ENCODE measurements around the gene PRPF40A. TPM values are rescaled to one million over a fixed set of nuclear protein-coding genes. Genes with fewer than 3 reads are reported as not detected.

The PRPF40A gene
- total and polyA plus RNA-seq, 2 of the 13 experiments (the other 11 are each of a cell fraction or from before 2014, with no cell fraction given): 146 to 207 TPM

- no TSS peak for BruUV-seq (replicated peaks)
- Histone ChIP-seq H3K4me3 (replicated peaks in 1 of 3; ENCODE audit: insufficient read depth in 1 of 3, low read depth in 2 of 3, low read length in 3 of 3) (no peak overlapping the region), H2AFZ (ENCODE audit: low read length) (no peak overlapping the region), H3K27me3 (ENCODE audit: control insufficient read depth in 1 of 2, insufficient read depth in 2 of 2, low read length in 2 of 2) (no peaks in the 10 kb centered on the region), H3K4me2 (ENCODE audit: low read depth, low read length) (no peak overlapping the region), H3K9me3 (ENCODE audit: low read length) (no peaks in the 10 kb centered on the region), H3K9ac (ENCODE audit: insufficient read depth, low read depth, low read length) (no peak overlapping the region), H3K27ac (ENCODE audit: extremely low read length, insufficient read depth, low read length) (no peak overlapping the region), H3K79me2 (ENCODE audit: insufficient read depth, low read length) (no peaks in the 10 kb centered on the region), H4K20me1 (ENCODE audit: insufficient read depth, low read length) (no peaks in the 10 kb centered on the region), H3K4me1 (ENCODE audit: insufficient read depth, low read length) (peaks cover 10% of the 10 kb centered on the region; the same call in 1 of the 2 replicates), H3K36me3 (replicated peaks in 1 of 2; ENCODE audit: control insufficient read depth in 1 of 2, insufficient read depth in 2 of 2, low read length in 2 of 2) (peaks cover 15 to 76% of the 10 kb centered on the region in 2 experiments)
- 96% methylated on average over 4 of the region's 4 CpGs for WGBS (ENCODE audit: low lambda C conversion rate)
- TF ChIP-seq BRCA1 (CRISPR knock-in tag; IDR thresholded peaks at IDR 0.05) (no peak), ZBED4 (CRISPR knock-in tag; IDR thresholded peaks at IDR 0.05; ENCODE audit: borderline replicate concordance) (no peak), ZNF550 (CRISPR knock-in tag; IDR thresholded peaks at IDR 0.05; ENCODE audit: borderline replicate concordance) (no peak), IRF2 (CRISPR knock-in tag; IDR thresholded peaks at IDR 0.05) (no peak), FOXM1 (CRISPR knock-in tag; IDR thresholded peaks at IDR 0.05) (no peak), ZNF18 (CRISPR knock-in tag; IDR thresholded peaks at IDR 0.05; ENCODE audit: insufficient replicate concordance) (no peak), AKAP8 (CRISPR knock-in tag; IDR thresholded peaks at IDR 0.05) (no peak), TEAD2 (CRISPR knock-in tag; IDR thresholded peaks at IDR 0.05) (no peak), PHF20 (CRISPR knock-in tag; IDR thresholded peaks at IDR 0.05) (no peak), THAP7 (CRISPR knock-in tag; IDR thresholded peaks at IDR 0.05) (no peak), RXRB (CRISPR knock-in tag; IDR thresholded peaks at IDR 0.05; ENCODE audit: borderline replicate concordance) (no peak), ZFY (CRISPR knock-in tag; IDR thresholded peaks at IDR 0.05) (no peak), ZNF432 (CRISPR knock-in tag; IDR thresholded peaks at IDR 0.05; ENCODE audit: borderline replicate concordance) (no peak)
- TF ChIP-seq, protein P1, sequence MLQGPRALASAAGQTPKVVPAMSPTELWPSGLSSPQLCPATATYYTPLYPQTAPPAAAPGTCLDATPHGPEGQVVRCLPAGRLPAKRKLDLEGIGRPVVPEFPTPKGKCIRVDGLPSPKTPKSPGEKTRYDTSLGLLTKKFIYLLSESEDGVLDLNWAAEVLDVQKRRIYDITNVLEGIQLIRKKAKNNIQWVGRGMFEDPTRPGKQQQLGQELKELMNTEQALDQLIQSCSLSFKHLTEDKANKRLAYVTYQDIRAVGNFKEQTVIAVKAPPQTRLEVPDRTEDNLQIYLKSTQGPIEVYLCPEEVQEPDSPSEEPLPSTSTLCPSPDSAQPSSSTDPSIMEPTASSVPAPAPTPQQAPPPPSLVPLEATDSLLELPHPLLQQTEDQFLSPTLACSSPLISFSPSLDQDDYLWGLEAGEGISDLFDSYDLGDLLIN (CRISPR knock-in tag; IDR thresholded peaks at IDR 0.05; ENCODE audit: borderline replicate concordance): no peak
- in situ Hi-C loops (cut with HindIII; ENCODE audit: extremely low pct_ligation_motif_present, low pct_unique_long_range_greater_than_20kb): loop anchor here (25.0 kb wide), 1 partner anchor 1195 kb away; no protein-coding TSS in a partner anchor
- DNase-seq (ENCODE audit: low spot score) (no peak), ATAC-seq (no peak), FAIRE-seq (no peak)
- POLR2A ChIA-PET: no interaction called here
- CTCF ChIA-PET (ENCODE audit: low intra/inter-chr PET ratio, low total read pairs): no interaction called here
- intact Hi-C loops (cut with micrococcal nuclease; ENCODE audit: unreplicated experiment): no loop called here
These were observed 60.2 kb downstream of the PRPF40A start for GRCh38 chr2:152657043-152657442.

All from HepG2 (cell line).